MG63 (cell line): ENCODE results near the gene ALX1. TPM values are rescaled to one million over a fixed set of nuclear protein-coding genes. Genes with fewer than 3 reads are reported as not detected.

Experiments used
- DNase-seq: peaks from one replicate; pipeline ENCODE4 v3.0.0-alpha.2; 2020
- H3K27me3 ChIP-seq: fragments of 250-450 bp; sonication (Bioruptor Pico); 2 replicates; pipeline ENCODE4 v1.5.1; 2020; ENCODE audit warnings: mild to moderate bottlenecking, moderate library complexity
- H3K36me3 ChIP-seq: fragments of 250-450 bp; sonication (Bioruptor Pico); 2 replicates; pipeline ENCODE4 v1.5.1; 2020; ENCODE audit warnings: mild to moderate bottlenecking, moderate library complexity
- H3K4me3 ChIP-seq: fragments of 250-450 bp; sonication (Bioruptor Pico); 2 replicates; pipeline ENCODE4 v1.5.1; 2020; ENCODE audit warnings: mild to moderate bottlenecking, moderate library complexity
- H3K9me3 ChIP-seq: fragments of 250-450 bp; sonication (Bioruptor Pico); 2 replicates; pipeline ENCODE4 v1.5.1; 2020; ENCODE audit warnings: mild to moderate bottlenecking, moderate library complexity
- total RNA-seq: library from RNA; depleted of rRNA; stranded (reverse); fragments of >200 nt; shearing (Covaris generic); gene quantifications from 2 replicates; pipeline ENCODE4 v1.2.3, GENCODE V29; 2014; ENCODE audit warnings: low replicate concordance; rRNA removed

Gene ALX1
- 1.2 and 4.0 TPM in 2 replicates for total RNA-seq

- Histone ChIP-seq H3K27me3 (no peaks in the 10 kb centered on the region), H3K36me3 (no peaks in the 10 kb centered on the region), H3K9me3 (no peaks in the 10 kb centered on the region), H3K4me3 (peak within 1 kb of the TSS; percentile 79)
- peak; percentile 83 for DNase-seq
Observed at GRCh38 chr12:85280165-85280983, at the start of gene ALX1. Gene ALX1 (plus strand): TSS chr12:85280220. CDS start chr12:85280262, 42 bp downstream.

GRCh38 chr12:85237327-85237726 lies 42.7 kb upstream of the ALX1 start:
- Histone ChIP-seq H3K36me3 (no peaks in the 10 kb centered on the region), H3K9me3 (no peaks in the 10 kb centered on the region), H3K27me3 (no peaks in the 10 kb centered on the region), H3K4me3 (no peak overlapping the region)
- DNase-seq: no peak

- no peaks in the 10 kb centered on the region for H3K9me3 ChIP-seq
Observed at GRCh38 chr12:85244561-85244960, 35.5 kb upstream of the ALX1 start.

GRCh38 chr12:85253853-85254252 lies 26.2 kb upstream of the ALX1 start:
- no peak for DNase-seq

More at GRCh38 chr12:85244561-85244960, 35.5 kb upstream of the ALX1 start:
- H3K4me3 ChIP-seq: no peak overlapping the region
- no peak for DNase-seq
- H3K36me3 ChIP-seq: no peaks in the 10 kb centered on the region
- no peaks in the 10 kb centered on the region for H3K27me3 ChIP-seq

GRCh38 chr12:85257671-85258070 lies 22.3 kb upstream of the ALX1 start:
- no peaks in the 10 kb centered on the region for H3K36me3 ChIP-seq
- no peak overlapping the region for H3K4me3 ChIP-seq
- H3K9me3 ChIP-seq: no peaks in the 10 kb centered on the region
- no peak for DNase-seq
- H3K27me3 ChIP-seq: no peaks in the 10 kb centered on the region

More at GRCh38 chr12:85253853-85254252, 26.2 kb upstream of the ALX1 start:
- Histone ChIP-seq H3K4me3 (no peak overlapping the region), H3K36me3 (no peaks in the 10 kb centered on the region), H3K27me3 (no peaks in the 10 kb centered on the region), H3K9me3 (no peaks in the 10 kb centered on the region)

- H3K9me3 ChIP-seq: no peaks in the 10 kb centered on the region
- no peak overlapping the region for H3K4me3 ChIP-seq
- no peaks in the 10 kb centered on the region for H3K27me3 ChIP-seq
- no peaks in the 10 kb centered on the region for H3K36me3 ChIP-seq
- no peak for DNase-seq
Observed at GRCh38 chr12:85260447-85260846, 19.6 kb upstream of the ALX1 start.

GRCh38 chr12:85260896-85261295 lies 19.1 kb upstream of the ALX1 start:
- Histone ChIP-seq H3K27me3 (no peaks in the 10 kb centered on the region), H3K9me3 (no peaks in the 10 kb centered on the region), H3K36me3 (no peaks in the 10 kb centered on the region), H3K4me3 (no peak overlapping the region)
- peak; percentile 39 for DNase-seq

GRCh38 chr12:85266356-85266755 lies 13.7 kb upstream of the ALX1 start:
- Histone ChIP-seq H3K4me3 (no peak overlapping the region), H3K9me3 (no peaks in the 10 kb centered on the region), H3K27me3 (0 out of 2 replicates have a peak, but pooled peaks cover 2% of the 10 kb centered on the region), H3K36me3 (no peaks in the 10 kb centered on the region)
- no peak for DNase-seq

GRCh38 chr12:85273381-85274314 lies 6.4 kb upstream of the ALX1 start:
- H3K36me3 ChIP-seq: no peaks in the 10 kb centered on the region
- no peaks in the 10 kb centered on the region for H3K27me3 ChIP-seq
- peak overlapping the region; percentile 25 for H3K4me3 ChIP-seq
- DNase-seq: no peak
- no peaks in the 10 kb centered on the region for H3K9me3 ChIP-seq

- DNase-seq: no peak
- no peaks in the 10 kb centered on the region for H3K27me3 ChIP-seq
- H3K4me3 ChIP-seq: no peak overlapping the region
- no peaks in the 10 kb centered on the region for H3K9me3 ChIP-seq
- no peaks in the 10 kb centered on the region for H3K36me3 ChIP-seq
Observed at GRCh38 chr12:85274315-85274651, 5.7 kb upstream of the ALX1 start.

GRCh38 chr12:85275374-85275773 lies 4.6 kb upstream of the ALX1 start:
- no peak overlapping the region for H3K4me3 ChIP-seq
- no peaks in the 10 kb centered on the region for H3K27me3 ChIP-seq
- no peaks in the 10 kb centered on the region for H3K36me3 ChIP-seq
- DNase-seq: no peak
- H3K9me3 ChIP-seq: no peaks in the 10 kb centered on the region

GRCh38 chr12:85277191-85277590 lies 2.8 kb upstream of the ALX1 start:
- H3K36me3 ChIP-seq: no peaks in the 10 kb centered on the region
- H3K27me3 ChIP-seq: no peaks in the 10 kb centered on the region
- no peak for DNase-seq
- no peaks in the 10 kb centered on the region for H3K9me3 ChIP-seq
- H3K4me3 ChIP-seq: no peak overlapping the region

- Histone ChIP-seq H3K9me3 (no peaks in the 10 kb centered on the region), H3K27me3 (no peaks in the 10 kb centered on the region), H3K36me3 (no peaks in the 10 kb centered on the region), H3K4me3 (no peak overlapping the region)
- DNase-seq: no peak
Observed at GRCh38 chr12:85277900-85278597, 2.0 kb upstream of the ALX1 start.

GRCh38 chr12:85278598-85279448 lies 1.2 kb upstream of the ALX1 start:
- Histone ChIP-seq H3K4me3 (peak overlapping the region; percentile 79), H3K27me3 (no peaks in the 10 kb centered on the region), H3K9me3 (no peaks in the 10 kb centered on the region), H3K36me3 (no peaks in the 10 kb centered on the region)
- DNase-seq: no peak

- peak; percentile 65 for DNase-seq
- H3K27me3 ChIP-seq: no peaks in the 10 kb centered on the region
- H3K36me3 ChIP-seq: no peaks in the 10 kb centered on the region
- H3K9me3 ChIP-seq: no peaks in the 10 kb centered on the region
- H3K4me3 ChIP-seq: peak overlapping the region; percentile 79
Observed at GRCh38 chr12:85279449-85280164, 413 bp upstream of the ALX1 start.
